Breast epithelium (tissue), 4 donors: ENCODE measurements around the gene TMEM170B. TPM values are rescaled to one million over a fixed set of nuclear protein-coding genes. Genes with fewer than 3 reads are reported as not detected.

Experiments used
- DNase-seq, 2 donors: peaks; one replicate each; pipeline ENCODE4 v3.0.0-alpha.2; 2019; ENCODE audit warnings: low spot score in 2 of 2
- H3K27ac ChIP-seq, 2 donors: fragments of 200-600 bp; sonication (generic) in 1 of 2; one replicate each; pipeline ENCODE4 v1.5.1; 2016 to 2019; ENCODE audit warnings: mild to moderate bottlenecking in 1 of 2
- H3K27me3 ChIP-seq, 2 donors: fragments of 200-600 bp; sonication (generic) in 1 of 2; one replicate each; pipeline versions ENCODE4 v1.5.1 to v1.6.0; 2017 to 2019; ENCODE audit warnings: control low read depth in 1 of 2, mild to moderate bottlenecking in 1 of 2
- H3K36me3 ChIP-seq: fragments of 200-600 bp; one replicate; pipeline ENCODE4 v1.5.1; 2019
- H3K4me1 ChIP-seq, 2 donors: fragments of 200-600 bp; sonication (generic); one replicate each; pipeline ENCODE4 v1.5.1; 2016 to 2019; ENCODE audit warnings: control low read depth in 1 of 2
- H3K4me3 ChIP-seq, 3 donors: fragments of 200-600 bp; sonication (generic); 1 replicate in 2 of 3; 2 replicates in 1 of 3; pipeline ENCODE4 v1.5.1; 2016 to 2019; ENCODE audit warnings: mild to moderate bottlenecking in 3 of 3, moderate library complexity in 2 of 3
- H3K9me3 ChIP-seq, 2 donors: fragments of 200-600 bp; sonication (generic) in 1 of 2; one replicate each; pipeline ENCODE4 v1.5.1; 2016 to 2019; ENCODE audit warnings: control low read depth in 1 of 2
- POLR2A ChIP-seq: fragments of 450-650 bp; IDR thresholded peaks from one replicate; pipeline ENCODE4 v1.6.1; 2016; ENCODE audit warnings: antibody characterized with exemption, mild to moderate bottlenecking, moderate library complexity
- POLR2AphosphoS5 ChIP-seq, 3 donors: sonication (generic); formaldehyde crosslinking; IDR thresholded peaks; one replicate each; pipeline ENCODE4 v1.6.1; 2017; ENCODE audit warnings: antibody characterized with exemption in 3 of 3
- intact Hi-C: fragments of 100-400 bp; cut with DNase I; formaldehyde crosslinking; loops from one replicate; pipeline ENCODE4 v1.15.1; 2023; ENCODE audit warnings: low total_unique reads
- total RNA-seq, 3 donors: library from RNA; depleted of rRNA; stranded (reverse); fragments of >200 nt; gene quantifications; one replicate each; pipeline ENCODE4 v1.1.0, GENCODE V29; 2016
- TF ChIP-seq, protein P1 (sequence below), 3 donors: fragments of 450-650 bp; IDR thresholded peaks; one replicate each; pipeline ENCODE4 v1.5.1; 2016 to 2017; ENCODE audit warnings: antibody characterized with exemption in 3 of 3, mild to moderate bottlenecking in 3 of 3, moderate library complexity in 3 of 3

TMEM170B gene
- total RNA-seq, 3 donors from 2014 or later, result 4.9 to 15.2 (median 5.6) TPM

DNA sequence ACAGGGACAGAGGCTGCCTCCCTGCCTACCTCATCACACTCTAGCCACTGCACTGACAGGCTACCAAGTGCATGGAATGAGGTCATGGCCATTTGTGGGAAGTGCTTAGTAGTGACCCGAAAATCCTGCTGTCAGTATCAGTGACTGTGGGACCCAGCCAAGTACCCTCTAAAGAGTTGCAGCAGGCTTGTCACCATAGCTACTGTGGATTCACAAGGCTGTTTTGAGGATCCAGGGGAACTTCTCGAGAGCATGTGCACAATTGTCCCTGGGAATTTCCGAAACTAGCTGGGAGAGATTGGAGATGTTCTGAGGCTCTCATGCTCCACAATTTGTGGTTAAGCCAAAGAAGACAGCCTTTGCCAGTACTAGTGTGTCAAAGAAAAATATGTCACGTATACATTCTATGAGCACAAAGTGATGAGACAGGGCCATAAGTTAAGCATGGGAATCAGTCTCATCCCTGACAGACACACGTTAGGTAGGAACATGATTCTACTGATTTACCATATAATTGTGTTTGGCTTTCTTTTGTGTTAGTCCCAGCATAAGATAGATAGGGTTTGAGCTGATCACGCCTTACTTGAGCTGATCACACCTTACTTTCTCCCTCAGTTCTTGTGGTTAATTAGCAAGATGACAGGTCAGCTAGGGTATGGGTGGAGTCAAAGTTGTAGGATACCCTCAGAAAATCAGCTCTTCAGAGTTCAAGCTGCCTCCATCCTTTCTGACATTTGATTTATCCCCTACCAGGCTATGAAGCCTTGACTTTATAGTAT is 42.6 kb upstream of the TMEM170B start:
- no peak for DNase-seq
- H3K4me1 ChIP-seq, result peaks cover 0 to 9% of the 10 kb centered on the region in 2 donors

DNA sequence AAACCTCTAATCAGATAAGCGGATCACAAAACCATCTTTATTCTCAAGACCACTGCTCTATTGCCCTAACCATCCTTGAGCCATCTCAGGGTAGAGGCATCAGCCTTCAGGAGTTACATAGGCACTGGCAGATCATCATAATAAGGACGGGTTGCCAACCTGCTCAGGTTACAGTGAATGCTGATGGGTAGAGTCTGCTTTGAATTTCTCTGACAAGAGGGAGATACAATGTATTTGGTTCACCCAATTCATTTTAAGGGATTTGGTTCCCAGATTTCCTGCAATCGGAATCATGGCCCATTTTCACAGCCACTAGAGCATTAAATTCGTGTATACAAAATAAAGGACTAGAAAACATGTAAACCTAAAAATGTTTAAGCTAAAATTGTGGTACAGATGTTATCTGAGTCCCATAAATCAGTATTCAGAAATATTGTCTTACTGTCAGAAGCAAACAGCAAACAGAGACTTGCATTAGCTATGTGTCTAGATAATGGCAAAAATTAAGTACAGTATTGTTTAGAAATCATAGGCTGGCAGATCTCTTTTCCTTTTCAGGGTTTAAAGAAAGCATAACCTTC is 41.9 kb upstream of the TMEM170B start:
- Histone ChIP-seq H3K27ac (peak overlapping the region in 1 of 2 donors; percentile 40), H3K9me3 (no peaks in the 10 kb centered on the region), H3K4me1 (peaks cover 0 to 9% of the 10 kb centered on the region in 2 donors), H3K36me3 (no peaks in the 10 kb centered on the region), H3K27me3 (no peaks in the 10 kb centered on the region), H3K4me3 (no peak overlapping the region)
- no peak for DNase-seq
- TF ChIP-seq POLR2AphosphoS5 (IDR thresholded peaks at IDR 0.05) (no peak), POLR2A (no peak)
- TF ChIP-seq, protein P1, sequence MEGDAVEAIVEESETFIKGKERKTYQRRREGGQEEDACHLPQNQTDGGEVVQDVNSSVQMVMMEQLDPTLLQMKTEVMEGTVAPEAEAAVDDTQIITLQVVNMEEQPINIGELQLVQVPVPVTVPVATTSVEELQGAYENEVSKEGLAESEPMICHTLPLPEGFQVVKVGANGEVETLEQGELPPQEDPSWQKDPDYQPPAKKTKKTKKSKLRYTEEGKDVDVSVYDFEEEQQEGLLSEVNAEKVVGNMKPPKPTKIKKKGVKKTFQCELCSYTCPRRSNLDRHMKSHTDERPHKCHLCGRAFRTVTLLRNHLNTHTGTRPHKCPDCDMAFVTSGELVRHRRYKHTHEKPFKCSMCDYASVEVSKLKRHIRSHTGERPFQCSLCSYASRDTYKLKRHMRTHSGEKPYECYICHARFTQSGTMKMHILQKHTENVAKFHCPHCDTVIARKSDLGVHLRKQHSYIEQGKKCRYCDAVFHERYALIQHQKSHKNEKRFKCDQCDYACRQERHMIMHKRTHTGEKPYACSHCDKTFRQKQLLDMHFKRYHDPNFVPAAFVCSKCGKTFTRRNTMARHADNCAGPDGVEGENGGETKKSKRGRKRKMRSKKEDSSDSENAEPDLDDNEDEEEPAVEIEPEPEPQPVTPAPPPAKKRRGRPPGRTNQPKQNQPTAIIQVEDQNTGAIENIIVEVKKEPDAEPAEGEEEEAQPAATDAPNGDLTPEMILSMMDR (IDR thresholded peaks at IDR 0.05), result no peak
- intact Hi-C loops, result loop anchor here (5.0 kb wide), 1 partner anchor 353 kb away; no protein-coding TSS in a partner anchor

More for the DNA sequence above, 42.6 kb upstream of the TMEM170B start:
- Histone ChIP-seq H3K4me3 (no peak overlapping the region), H3K27me3 (no peaks in the 10 kb centered on the region), H3K27ac (no peak overlapping the region), H3K36me3 (no peaks in the 10 kb centered on the region), H3K9me3 (no peaks in the 10 kb centered on the region)
- TF ChIP-seq POLR2AphosphoS5 (IDR thresholded peaks at IDR 0.05) (no peak), POLR2A (no peak)
- TF ChIP-seq, protein P1 (IDR thresholded peaks at IDR 0.05), result no peak
- intact Hi-C loops, result loop anchor here (5.0 kb wide), 1 partner anchor 353 kb away; no protein-coding TSS in a partner anchor

DNA sequence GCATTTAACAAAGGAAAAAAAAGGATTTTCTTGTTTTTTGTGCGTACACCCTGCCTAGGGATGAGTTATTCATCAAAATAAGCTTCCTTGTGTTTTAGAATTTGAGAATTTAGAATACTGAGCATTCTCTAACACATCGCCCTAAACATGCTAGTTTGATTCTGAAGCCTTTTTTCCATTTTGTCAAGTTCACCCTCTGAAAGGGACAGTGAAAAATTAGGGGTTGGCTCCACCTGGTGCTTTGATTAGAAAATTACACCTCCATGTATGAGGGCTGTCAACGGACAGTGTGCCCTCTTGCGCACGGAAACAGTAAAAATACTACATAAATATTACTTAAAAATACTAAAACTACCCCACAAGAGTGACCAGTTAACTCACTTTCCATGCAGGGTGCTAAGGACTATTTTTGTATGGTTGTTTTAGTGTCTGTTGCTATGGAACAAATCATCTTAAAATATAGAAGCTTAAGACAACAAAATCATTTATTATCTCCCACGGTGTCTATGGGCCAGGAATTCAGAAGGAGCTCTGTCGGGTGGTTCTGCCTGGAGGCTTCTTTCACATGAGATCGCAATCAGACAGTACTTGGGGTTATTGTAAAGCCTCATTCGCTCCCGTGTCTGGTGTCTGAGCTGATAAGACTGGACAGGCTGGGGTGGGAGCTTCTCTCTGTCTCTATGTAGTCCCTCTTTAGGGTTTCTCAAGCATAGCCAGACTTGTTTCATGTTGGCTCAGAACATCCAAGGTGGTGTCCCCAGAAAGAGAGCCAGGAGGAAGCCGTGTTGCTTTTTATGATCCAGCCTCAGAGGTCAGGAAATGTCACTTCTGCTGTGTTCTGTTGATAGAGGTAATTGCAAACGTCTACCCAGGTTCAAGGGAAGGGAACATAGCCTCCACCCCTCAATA is 41.1 kb upstream of the TMEM170B start:
- Histone ChIP-seq H3K9me3 (no peaks in the 10 kb centered on the region), H3K4me1 (peaks cover 0 to 9% of the 10 kb centered on the region in 2 donors), H3K27me3 (no peaks in the 10 kb centered on the region), H3K36me3 (no peaks in the 10 kb centered on the region), H3K4me3 (no peak overlapping the region), H3K27ac (peak overlapping the region in 1 of 2 donors; percentile 40)
- TF ChIP-seq POLR2A, result no peak
- TF ChIP-seq, protein P1 (IDR thresholded peaks at IDR 0.05), result peak; percentile 91 to 98 (median 97)
- peak in 1 of 3 donors; percentile 39 for TF ChIP-seq POLR2AphosphoS5 (IDR thresholded peaks at IDR 0.05)
- intact Hi-C loops, result loop anchor here (5.0 kb wide), 1 partner anchor 354 kb away; no protein-coding TSS in a partner anchor
- peak in 1 of 2 donors; percentile 44 for DNase-seq

DNA sequence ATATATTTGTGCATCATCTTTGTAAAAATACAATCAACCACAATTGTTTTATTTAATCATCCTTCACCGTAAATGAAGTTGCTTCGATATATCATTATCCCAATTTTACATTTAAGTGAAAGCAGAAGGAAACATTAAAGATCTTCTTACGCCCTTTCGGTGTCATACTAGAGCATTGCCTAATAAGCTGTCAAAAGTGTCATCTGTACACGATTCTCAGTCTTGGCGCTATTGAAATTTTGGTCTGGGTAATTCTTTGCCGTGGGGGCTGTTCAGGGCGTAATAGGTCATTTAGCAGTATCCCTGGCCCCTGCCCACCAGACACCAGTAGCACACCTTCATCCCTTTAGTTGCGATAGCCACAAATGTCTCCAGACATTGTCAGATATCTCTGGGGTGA is 40.4 kb upstream of the TMEM170B start:
- DNase-seq, result no peak
- intact Hi-C loops, result loop anchor here (5.0 kb wide), 1 partner anchor 355 kb away; no protein-coding TSS in a partner anchor
- Histone ChIP-seq H3K9me3 (no peaks in the 10 kb centered on the region), H3K36me3 (no peaks in the 10 kb centered on the region), H3K27me3 (no peaks in the 10 kb centered on the region), H3K4me3 (no peak overlapping the region), H3K27ac (no peak overlapping the region), H3K4me1 (peaks cover 0 to 9% of the 10 kb centered on the region in 2 donors)
- no peak for TF ChIP-seq POLR2A
- TF ChIP-seq, protein P1 (IDR thresholded peaks at IDR 0.05), result no peak
- no peak for TF ChIP-seq POLR2AphosphoS5 (IDR thresholded peaks at IDR 0.05)
